ENCODE measurements around the gene ADGRA3. TPM values are rescaled to one million over a fixed set of nuclear protein-coding genes. Genes with fewer than 3 reads are reported as not detected.

The ADGRA3 gene
- 10 to 100 TPM in 2 of 3 donors, 1 to 10 TPM in 1; 6.4 to 24.0 (median 11.1) TPM for total RNA-seq

- Mint-ChIP-seq H3K4me1 (ENCODE audit: low read depth) (peaks cover 14% of the 10 kb centered on the region), H3K27me3 (ENCODE audit: low read depth) (peaks cover 25% of the 10 kb centered on the region), H3K9me3 (no peaks in the 10 kb centered on the region), H3K4me3 (peak within 1 kb of the TSS; percentile 83), H3K36me3 (ENCODE audit: insufficient read depth) (no peaks in the 10 kb centered on the region)
- DNase-seq, result peak; percentile 7
- ATAC-seq, result peak; percentile 73 to 82
Observed at GRCh38 chr4:22515888-22516541, at the start of gene ADGRA3. TSS of gene ADGRA3 (minus strand) at chr4:22516066. CDS start at chr4:22515784, 282 bp downstream.

DNA sequence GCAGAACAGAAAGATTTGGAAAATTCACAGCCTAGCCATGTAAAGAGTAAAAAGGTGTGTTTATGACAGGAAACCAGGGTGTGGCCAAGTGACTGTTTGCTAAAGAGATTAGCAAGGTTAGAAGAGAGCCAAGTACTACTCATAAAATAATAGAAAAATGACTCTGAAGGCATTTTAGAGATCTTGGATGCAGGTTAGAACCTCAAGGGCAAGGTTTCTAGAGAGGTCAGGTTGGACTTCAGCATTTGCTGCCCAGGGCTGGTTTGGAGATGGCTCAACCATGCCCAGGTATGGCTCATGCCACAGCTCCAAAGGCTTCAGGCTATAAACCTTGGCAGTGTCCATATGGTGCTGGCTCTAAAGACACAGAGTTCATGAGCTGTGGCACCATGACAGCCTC lies 40.6 kb upstream of the ADGRA3 start:
- Mint-ChIP-seq H3K27me3 (ENCODE audit: low read depth) (no peaks in the 10 kb centered on the region), H3K4me1 (ENCODE audit: low read depth) (no peaks in the 10 kb centered on the region), H3K36me3 (ENCODE audit: insufficient read depth) (no peaks in the 10 kb centered on the region), H3K4me3 (no peak overlapping the region), H3K9me3 (peaks cover 5% of the 10 kb centered on the region)
- DNase-seq, result no peak
- ATAC-seq, result no peak

DNA sequence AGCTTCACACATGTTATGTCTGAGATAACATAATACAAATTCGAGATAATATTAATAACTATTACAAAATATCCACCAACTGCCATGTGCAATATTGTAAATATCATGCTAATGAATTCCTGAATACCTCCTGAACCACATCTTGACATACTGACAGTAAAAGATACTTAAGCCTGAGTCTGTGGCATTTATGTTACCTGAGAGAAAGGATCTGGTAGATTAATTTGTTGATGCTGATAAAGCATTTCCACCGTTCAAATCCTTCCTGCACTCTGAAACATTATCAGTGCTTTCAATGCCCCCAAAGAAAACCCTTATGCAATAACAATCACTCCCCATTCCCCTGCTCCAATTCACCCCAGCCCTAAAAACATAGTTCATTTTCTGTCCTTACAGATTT lies 38.8 kb upstream of the ADGRA3 start:
- Mint-ChIP-seq H3K9me3 (peaks cover 5% of the 10 kb centered on the region), H3K4me3 (no peak overlapping the region), H3K36me3 (ENCODE audit: insufficient read depth) (no peaks in the 10 kb centered on the region), H3K27me3 (ENCODE audit: low read depth) (no peaks in the 10 kb centered on the region), H3K4me1 (ENCODE audit: low read depth) (no peaks in the 10 kb centered on the region)
- ATAC-seq (no peak), DNase-seq (no peak)

DNA sequence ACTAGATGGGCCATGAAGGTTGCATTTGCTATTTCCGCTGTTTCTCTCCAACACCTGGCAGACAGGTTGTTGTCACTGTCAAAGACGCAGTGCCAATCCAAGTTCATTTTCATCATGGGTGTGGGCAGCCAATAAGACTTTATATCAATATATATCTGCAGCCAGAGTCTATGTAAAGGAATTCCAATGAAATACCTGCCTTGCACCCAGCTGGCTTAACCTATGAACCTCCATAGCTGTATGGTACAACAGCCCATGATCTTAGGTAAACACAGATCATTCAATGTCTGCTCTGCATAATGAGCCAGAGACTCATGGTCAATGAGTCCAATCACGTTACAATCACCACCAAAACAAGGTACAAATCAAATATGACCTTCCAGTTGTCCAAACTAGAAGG lies 37.7 kb upstream of the ADGRA3 start:
- H3K9me3 Mint-ChIP-seq, result no peaks in the 10 kb centered on the region
- H3K36me3 Mint-ChIP-seq (ENCODE audit: insufficient read depth), result no peaks in the 10 kb centered on the region
- ATAC-seq, result no peak
- H3K4me1 Mint-ChIP-seq (ENCODE audit: low read depth), result no peaks in the 10 kb centered on the region
- no peaks in the 10 kb centered on the region for H3K27me3 Mint-ChIP-seq (ENCODE audit: low read depth)
- H3K4me3 Mint-ChIP-seq, result no peak overlapping the region
- DNase-seq, result no peak

GRCh38 chr4:22552812-22553211 lies 36.9 kb upstream of the ADGRA3 start:
- ATAC-seq (no peak), DNase-seq (no peak)
- Mint-ChIP-seq H3K4me1 (ENCODE audit: low read depth) (no peaks in the 10 kb centered on the region), H3K27me3 (ENCODE audit: low read depth) (no peaks in the 10 kb centered on the region), H3K9me3 (no peaks in the 10 kb centered on the region), H3K36me3 (ENCODE audit: insufficient read depth) (no peaks in the 10 kb centered on the region), H3K4me3 (no peak overlapping the region)

DNA sequence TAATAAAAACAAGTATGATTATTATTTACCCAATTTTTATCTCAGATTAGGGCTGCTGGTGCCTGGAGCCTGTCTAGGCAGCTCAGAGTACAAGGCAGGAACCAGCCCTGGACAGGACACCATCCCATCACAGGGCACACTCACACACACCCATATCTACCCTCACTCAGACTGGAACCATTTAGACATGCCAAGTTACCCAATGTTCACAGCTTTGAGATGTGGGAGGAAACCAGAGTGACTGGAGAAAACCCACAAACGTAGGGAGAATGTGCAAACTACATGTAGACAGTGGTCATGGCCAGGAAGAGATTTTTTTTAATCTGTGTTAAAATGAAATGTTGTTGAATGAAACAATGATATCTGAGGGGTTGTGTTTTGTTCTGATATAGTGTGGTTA lies 35.7 kb upstream of the ADGRA3 start:
- Mint-ChIP-seq H3K4me3 (no peak overlapping the region), H3K27me3 (ENCODE audit: low read depth) (no peaks in the 10 kb centered on the region), H3K4me1 (ENCODE audit: low read depth) (no peaks in the 10 kb centered on the region), H3K9me3 (peaks cover 5% of the 10 kb centered on the region), H3K36me3 (ENCODE audit: insufficient read depth) (no peaks in the 10 kb centered on the region)
- DNase-seq (no peak), ATAC-seq (no peak)

GRCh38 chr4:22546299-22546698 lies 30.4 kb upstream of the ADGRA3 start:
- DNase-seq, result no peak
- ATAC-seq, result no peak
- Mint-ChIP-seq H3K4me1 (ENCODE audit: low read depth) (no peaks in the 10 kb centered on the region), H3K9me3 (peaks cover 12% of the 10 kb centered on the region), H3K36me3 (ENCODE audit: insufficient read depth) (no peaks in the 10 kb centered on the region), H3K27me3 (ENCODE audit: low read depth) (no peaks in the 10 kb centered on the region), H3K4me3 (no peak overlapping the region)

DNA sequence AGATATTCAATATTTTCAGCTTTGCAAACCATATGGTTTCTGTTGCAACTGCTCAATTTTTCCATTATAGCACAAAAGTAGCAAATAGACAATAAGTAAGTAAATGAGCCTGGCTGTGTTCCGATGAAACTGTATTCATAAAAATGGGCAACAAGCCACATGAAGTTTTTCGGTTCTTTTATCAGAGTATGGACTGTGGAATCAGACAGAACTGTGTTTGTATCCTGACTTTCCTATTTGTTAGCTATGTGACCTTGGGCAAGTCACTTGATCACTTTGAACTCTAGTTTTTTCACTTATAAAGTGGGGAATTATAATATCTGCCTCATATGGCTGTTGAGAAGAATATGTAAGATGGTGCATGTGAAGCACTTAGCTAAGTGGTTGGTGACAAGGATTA lies 23.4 kb upstream of the ADGRA3 start:
- Mint-ChIP-seq H3K36me3 (ENCODE audit: insufficient read depth) (no peaks in the 10 kb centered on the region), H3K27me3 (ENCODE audit: low read depth) (no peaks in the 10 kb centered on the region), H3K4me3 (no peak overlapping the region), H3K4me1 (ENCODE audit: low read depth) (no peaks in the 10 kb centered on the region), H3K9me3 (peaks cover 19% of the 10 kb centered on the region)
- ATAC-seq (no peak), DNase-seq (no peak)

DNA sequence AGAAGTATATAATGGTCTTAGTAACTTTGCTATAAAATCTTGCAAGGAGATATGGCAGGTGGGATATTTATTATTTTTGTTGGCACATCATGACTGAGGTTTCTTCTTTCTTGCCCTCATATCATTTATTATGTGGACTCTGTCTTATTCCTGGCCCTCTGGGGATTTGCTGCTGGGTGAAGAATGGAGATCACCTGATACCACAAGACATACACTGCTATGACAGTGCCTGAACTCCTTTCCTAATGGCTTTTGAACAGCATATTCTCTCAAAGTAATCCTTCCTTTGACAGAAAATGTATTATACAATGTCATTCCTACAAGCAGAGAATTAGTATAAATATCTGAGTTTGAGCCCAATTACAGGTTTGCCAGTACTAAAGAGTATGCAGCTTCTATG lies 22.0 kb upstream of the ADGRA3 start:
- DNase-seq (no peak), ATAC-seq (no peak)
- H3K27me3 Mint-ChIP-seq (ENCODE audit: low read depth), result no peaks in the 10 kb centered on the region
- no peaks in the 10 kb centered on the region for H3K36me3 Mint-ChIP-seq (ENCODE audit: insufficient read depth)
- no peaks in the 10 kb centered on the region for H3K4me1 Mint-ChIP-seq (ENCODE audit: low read depth)
- H3K9me3 Mint-ChIP-seq, result peaks cover 21% of the 10 kb centered on the region
- no peak overlapping the region for H3K4me3 Mint-ChIP-seq

- Mint-ChIP-seq H3K27me3 (ENCODE audit: low read depth) (no peaks in the 10 kb centered on the region), H3K4me1 (ENCODE audit: low read depth) (no peaks in the 10 kb centered on the region), H3K9me3 (peaks cover 25% of the 10 kb centered on the region), H3K4me3 (no peak overlapping the region), H3K36me3 (ENCODE audit: insufficient read depth) (no peaks in the 10 kb centered on the region)
- DNase-seq (no peak), ATAC-seq (no peak)
Observed at GRCh38 chr4:22534374-22534773, 18.5 kb upstream of the ADGRA3 start.

- no peaks in the 10 kb centered on the region for H3K27me3 Mint-ChIP-seq (ENCODE audit: low read depth)
- ATAC-seq, result no peak
Observed at GRCh38 chr4:22532896-22533295, 17.0 kb upstream of the ADGRA3 start.

GRCh38 chr4:22532117-22532516 lies 16.3 kb upstream of the ADGRA3 start:
- no peaks in the 10 kb centered on the region for H3K27me3 Mint-ChIP-seq (ENCODE audit: low read depth)

More at GRCh38 chr4:22532896-22533295, 17.0 kb upstream of the ADGRA3 start:
- H3K36me3 Mint-ChIP-seq (ENCODE audit: insufficient read depth), result no peaks in the 10 kb centered on the region
- H3K4me3 Mint-ChIP-seq, result no peak overlapping the region
- no peaks in the 10 kb centered on the region for H3K4me1 Mint-ChIP-seq (ENCODE audit: low read depth)
- no peak for DNase-seq
- peaks cover 25% of the 10 kb centered on the region for H3K9me3 Mint-ChIP-seq

GRCh38 chr4:22531311-22532019 lies 15.6 kb upstream of the ADGRA3 start:
- no peak overlapping the region for H3K4me3 Mint-ChIP-seq
- H3K36me3 Mint-ChIP-seq (ENCODE audit: insufficient read depth), result no peaks in the 10 kb centered on the region
- H3K9me3 Mint-ChIP-seq, result peaks cover 22% of the 10 kb centered on the region
- no peak for DNase-seq
- H3K27me3 Mint-ChIP-seq (ENCODE audit: low read depth), result no peaks in the 10 kb centered on the region
- no peaks in the 10 kb centered on the region for H3K4me1 Mint-ChIP-seq (ENCODE audit: low read depth)
- no peak for ATAC-seq

More at GRCh38 chr4:22532117-22532516, 16.3 kb upstream of the ADGRA3 start:
- no peaks in the 10 kb centered on the region for H3K36me3 Mint-ChIP-seq (ENCODE audit: insufficient read depth)
- ATAC-seq (no peak), DNase-seq (no peak)
- H3K9me3 Mint-ChIP-seq, result peaks cover 22% of the 10 kb centered on the region
- no peaks in the 10 kb centered on the region for H3K4me1 Mint-ChIP-seq (ENCODE audit: low read depth)
- no peak overlapping the region for H3K4me3 Mint-ChIP-seq

DNA sequence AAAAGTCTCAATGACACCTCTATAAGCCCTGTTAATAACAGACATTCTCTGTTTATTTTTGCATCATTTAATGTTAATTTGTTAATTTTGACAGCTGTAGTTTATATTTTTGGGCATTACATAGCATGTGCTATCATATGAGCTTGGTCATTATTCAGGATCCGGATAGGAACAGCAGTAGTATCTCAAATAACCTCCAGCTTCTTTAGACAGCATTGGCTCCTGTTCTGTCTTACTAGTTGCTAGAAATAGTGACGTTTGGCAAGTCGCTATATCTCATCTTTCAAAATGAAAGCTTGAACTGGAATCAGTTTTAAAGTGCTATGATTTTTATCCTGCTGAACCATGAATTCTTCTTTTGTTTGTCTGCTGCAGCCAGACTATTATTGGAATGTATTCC lies 9.0 kb upstream of the ADGRA3 start:
- no peak overlapping the region for H3K4me3 Mint-ChIP-seq
- no peaks in the 10 kb centered on the region for H3K4me1 Mint-ChIP-seq (ENCODE audit: low read depth)
- ATAC-seq (no peak), DNase-seq (no peak)
- no peaks in the 10 kb centered on the region for H3K36me3 Mint-ChIP-seq (ENCODE audit: insufficient read depth)
- H3K27me3 Mint-ChIP-seq (ENCODE audit: low read depth), result no peaks in the 10 kb centered on the region
- H3K9me3 Mint-ChIP-seq, result no peaks in the 10 kb centered on the region
